ENCODE data around the gene DSCAML1.

DSCAML1 gene

DNA sequence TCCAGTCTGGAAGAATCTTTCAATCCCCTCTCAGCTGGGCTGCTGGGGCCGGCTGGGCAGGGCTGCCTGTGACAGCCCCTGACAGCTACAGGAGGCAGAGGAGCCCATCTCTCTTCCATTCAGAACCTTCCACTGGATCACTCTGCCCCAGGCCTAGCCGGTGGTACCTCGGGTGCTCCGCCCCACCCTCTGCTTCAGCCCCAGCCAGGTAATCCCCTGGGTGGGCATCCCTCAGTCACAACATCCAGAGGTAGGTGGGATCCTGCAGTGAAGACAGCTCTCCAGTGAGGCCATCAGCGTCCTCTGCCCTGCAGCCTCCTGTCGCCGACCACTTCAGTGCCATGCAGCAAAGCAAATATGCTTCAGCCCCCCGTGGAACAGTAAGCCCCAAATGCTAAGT lies 223.7 kb downstream of the DSCAML1 start:
- Mint-ChIP-seq H3K4me1 (no peaks in the 10 kb centered on the region), H3K27me3 (no peaks in the 10 kb centered on the region)
- ATAC-seq: no peak

DNA sequence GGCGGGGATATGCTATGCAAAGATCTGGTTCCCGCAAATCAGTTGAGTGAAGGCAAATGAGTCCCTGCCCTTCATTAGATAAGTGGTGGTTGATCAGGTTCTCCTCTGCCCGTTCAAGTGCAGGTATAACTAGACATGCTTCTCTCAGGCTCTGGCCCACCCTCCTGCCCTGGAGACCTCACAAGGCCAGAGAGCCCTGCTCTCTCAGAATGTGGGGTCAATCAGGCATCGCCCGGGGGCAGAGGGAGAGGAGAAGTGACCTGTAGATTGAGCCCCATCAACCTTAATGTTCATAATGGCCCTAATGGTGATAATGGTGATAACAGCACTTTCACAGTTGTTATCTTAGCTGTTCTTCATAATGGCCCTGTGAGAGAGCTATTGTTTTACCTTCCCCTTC lies 224.3 kb downstream of the DSCAML1 start:
- H3K36me3 Mint-ChIP-seq (ENCODE audit: low read depth): no peaks in the 10 kb centered on the region
- no peak overlapping the region for H3K4me3 Mint-ChIP-seq
- DNase-seq (no peak), ATAC-seq (no peak)
- no peak overlapping the region for H3K27ac Mint-ChIP-seq
- no peaks in the 10 kb centered on the region for H3K27me3 Mint-ChIP-seq
- no peaks in the 10 kb centered on the region for H3K9me3 Mint-ChIP-seq
- H3K4me1 Mint-ChIP-seq: no peaks in the 10 kb centered on the region

More for the DNA sequence above, 223.7 kb downstream of the DSCAML1 start:
- no peak for DNase-seq
- H3K36me3 Mint-ChIP-seq (ENCODE audit: low read depth): no peaks in the 10 kb centered on the region
- H3K9me3 Mint-ChIP-seq: no peaks in the 10 kb centered on the region
- no peak overlapping the region for H3K27ac Mint-ChIP-seq
- H3K4me3 Mint-ChIP-seq: no peak overlapping the region

DNA sequence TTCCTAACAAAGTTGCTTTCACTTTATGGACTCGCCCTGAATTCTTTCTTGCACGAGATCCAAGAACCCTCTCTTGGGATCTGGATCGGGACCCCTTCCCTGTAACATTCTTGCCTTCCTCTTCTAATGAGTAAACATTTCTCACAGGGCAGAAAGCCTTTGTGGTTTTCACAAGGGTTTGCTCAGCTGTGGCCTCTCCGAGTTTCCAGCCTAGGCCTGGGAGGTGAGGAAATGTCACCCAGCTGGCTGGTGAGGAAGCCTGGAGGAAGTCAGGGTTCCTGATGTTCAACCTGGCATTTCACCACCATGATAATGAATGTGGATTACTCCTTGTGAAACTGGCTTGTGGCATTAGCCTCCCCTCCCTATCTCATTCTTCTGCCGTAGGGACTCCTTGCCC lies 224.9 kb downstream of the DSCAML1 start:
- no peak overlapping the region for H3K27ac Mint-ChIP-seq
- H3K9me3 Mint-ChIP-seq: no peaks in the 10 kb centered on the region
- no peak for DNase-seq
- H3K4me3 Mint-ChIP-seq: no peak overlapping the region
- no peaks in the 10 kb centered on the region for H3K36me3 Mint-ChIP-seq (ENCODE audit: low read depth)
- H3K4me1 Mint-ChIP-seq: no peaks in the 10 kb centered on the region
- H3K27me3 Mint-ChIP-seq: no peaks in the 10 kb centered on the region
- no peak for ATAC-seq

DNA sequence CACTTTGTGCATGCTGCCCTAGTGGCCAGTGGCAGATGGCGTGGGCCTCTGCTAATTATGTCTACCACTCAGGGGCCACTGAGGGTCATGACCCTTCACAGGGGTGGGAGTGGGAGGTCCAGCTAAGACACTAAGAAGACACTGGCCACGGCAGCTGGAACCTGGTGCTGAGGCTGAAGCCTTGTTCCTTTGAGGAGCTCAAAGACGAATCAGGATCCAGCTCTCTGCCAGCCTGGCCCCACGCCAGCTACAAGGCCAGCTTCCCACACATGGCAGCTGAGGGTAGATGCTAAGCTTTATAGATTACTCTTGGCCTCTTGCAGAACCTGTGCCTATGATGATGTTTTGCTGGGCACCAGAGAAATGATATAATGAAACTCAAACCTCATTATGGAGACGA lies 226.3 kb downstream of the DSCAML1 start:
- H3K27me3 Mint-ChIP-seq: peaks cover 3% of the 10 kb centered on the region
- ATAC-seq (no peak), DNase-seq (no peak)
- no peak overlapping the region for H3K27ac Mint-ChIP-seq
- H3K9me3 Mint-ChIP-seq: no peaks in the 10 kb centered on the region
- H3K4me3 Mint-ChIP-seq: no peak overlapping the region
- H3K36me3 Mint-ChIP-seq (ENCODE audit: low read depth): no peaks in the 10 kb centered on the region
- H3K4me1 Mint-ChIP-seq: no peaks in the 10 kb centered on the region

DNA sequence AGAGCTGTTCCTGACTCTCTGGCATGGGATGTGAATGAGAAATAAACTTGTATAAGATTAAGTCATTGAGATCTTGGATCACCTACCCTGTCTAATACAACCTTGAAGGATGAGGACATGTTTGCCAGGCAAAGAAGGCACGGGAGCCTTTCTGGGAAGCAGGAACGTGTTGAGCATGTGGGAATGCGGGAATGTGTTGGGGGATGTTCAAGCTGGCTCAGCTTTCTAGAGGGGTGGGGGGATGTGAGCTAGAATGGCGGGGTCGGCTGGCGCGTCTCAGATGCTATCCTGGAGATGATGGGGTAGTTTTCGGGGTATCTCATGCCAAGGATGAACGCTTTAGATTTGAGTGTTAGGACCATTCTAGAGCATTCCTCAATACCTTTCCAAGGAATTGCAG lies 227.1 kb downstream of the DSCAML1 start:
- Mint-ChIP-seq H3K36me3 (ENCODE audit: low read depth) (no peaks in the 10 kb centered on the region), H3K27me3 (peaks cover 3% of the 10 kb centered on the region), H3K4me3 (no peak overlapping the region), H3K9me3 (no peaks in the 10 kb centered on the region), H3K4me1 (no peaks in the 10 kb centered on the region), H3K27ac (no peak overlapping the region)
- DNase-seq (no peak), ATAC-seq (no peak)

DNA sequence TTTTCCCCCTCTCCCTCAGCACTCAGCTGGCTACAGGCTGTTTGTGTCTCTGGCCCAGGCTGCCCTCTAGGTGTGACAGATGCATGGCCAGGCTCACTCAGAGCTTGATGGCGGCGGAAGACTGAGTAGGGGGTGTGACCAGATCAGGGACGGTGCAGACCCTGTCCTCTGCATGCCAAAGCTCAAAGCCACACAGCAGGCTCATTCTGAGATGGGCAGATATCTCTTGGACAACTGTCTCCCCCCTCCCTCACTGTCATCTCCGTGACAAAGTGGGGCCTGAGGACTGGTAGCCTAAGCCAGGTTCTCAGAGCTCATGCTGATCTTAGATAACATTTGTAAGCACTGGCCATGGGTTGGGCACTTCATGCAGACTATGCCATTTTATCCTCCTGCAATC lies 231.3 kb downstream of the DSCAML1 start:
- no peaks in the 10 kb centered on the region for H3K9me3 Mint-ChIP-seq
- H3K27ac Mint-ChIP-seq: no peak overlapping the region
- DNase-seq: no peak
- H3K27me3 Mint-ChIP-seq: peaks cover 3% of the 10 kb centered on the region
- ATAC-seq: no peak
- no peak overlapping the region for H3K4me3 Mint-ChIP-seq
- no peaks in the 10 kb centered on the region for H3K4me1 Mint-ChIP-seq
- H3K36me3 Mint-ChIP-seq (ENCODE audit: low read depth): no peaks in the 10 kb centered on the region

DNA sequence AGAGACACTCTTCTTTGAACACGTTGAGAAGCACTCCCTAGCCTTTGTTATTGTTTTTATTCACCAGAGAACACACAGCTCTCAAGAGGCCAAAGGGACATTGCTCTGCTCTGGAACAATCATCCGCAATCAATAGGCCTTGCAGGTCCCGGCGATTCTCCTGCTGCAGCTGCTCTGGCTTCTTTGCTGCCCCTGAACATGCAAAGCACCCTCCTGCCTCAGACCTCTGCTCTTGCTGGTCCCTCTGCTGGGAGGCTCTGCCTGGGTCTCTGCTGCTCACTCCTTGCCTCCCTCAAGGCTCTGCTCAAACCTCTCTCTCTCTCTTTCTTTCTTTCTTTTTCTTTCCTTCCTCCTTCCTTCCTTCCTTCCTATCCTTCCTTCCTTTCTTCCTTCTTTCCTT lies 232.7 kb downstream of the DSCAML1 start:
- H3K4me3 Mint-ChIP-seq: no peak overlapping the region
- H3K36me3 Mint-ChIP-seq (ENCODE audit: low read depth): no peaks in the 10 kb centered on the region
- H3K9me3 Mint-ChIP-seq: no peaks in the 10 kb centered on the region
- ATAC-seq (no peak), DNase-seq (no peak)
- H3K27ac Mint-ChIP-seq: no peak overlapping the region
- no peaks in the 10 kb centered on the region for H3K4me1 Mint-ChIP-seq
- H3K27me3 Mint-ChIP-seq: peaks cover 3% of the 10 kb centered on the region

DNA sequence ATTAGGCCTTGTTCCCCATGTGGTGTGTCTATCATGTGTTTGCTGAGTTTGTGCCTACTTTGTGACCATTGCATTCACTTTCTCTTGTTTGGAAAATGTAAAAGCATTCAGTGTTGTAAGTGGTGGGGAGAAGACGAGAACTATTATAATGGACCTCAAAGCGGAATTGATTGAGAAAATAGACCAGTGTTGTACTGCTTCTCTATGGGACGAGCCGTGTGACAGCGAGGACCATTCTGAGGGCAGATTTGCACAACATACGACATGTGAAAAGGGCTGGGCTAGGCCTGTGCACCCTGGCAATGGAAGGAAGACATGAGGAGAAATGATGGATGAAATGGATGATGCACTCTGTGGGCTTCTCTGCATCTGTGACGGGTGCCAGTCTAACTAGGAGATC lies 233.5 kb downstream of the DSCAML1 start:
- Mint-ChIP-seq H3K4me3 (no peak overlapping the region), H3K9me3 (no peaks in the 10 kb centered on the region), H3K27me3 (peaks cover 3% of the 10 kb centered on the region), H3K27ac (no peak overlapping the region), H3K36me3 (ENCODE audit: low read depth) (no peaks in the 10 kb centered on the region), H3K4me1 (no peaks in the 10 kb centered on the region)
- ATAC-seq (no peak), DNase-seq (no peak)

DNA sequence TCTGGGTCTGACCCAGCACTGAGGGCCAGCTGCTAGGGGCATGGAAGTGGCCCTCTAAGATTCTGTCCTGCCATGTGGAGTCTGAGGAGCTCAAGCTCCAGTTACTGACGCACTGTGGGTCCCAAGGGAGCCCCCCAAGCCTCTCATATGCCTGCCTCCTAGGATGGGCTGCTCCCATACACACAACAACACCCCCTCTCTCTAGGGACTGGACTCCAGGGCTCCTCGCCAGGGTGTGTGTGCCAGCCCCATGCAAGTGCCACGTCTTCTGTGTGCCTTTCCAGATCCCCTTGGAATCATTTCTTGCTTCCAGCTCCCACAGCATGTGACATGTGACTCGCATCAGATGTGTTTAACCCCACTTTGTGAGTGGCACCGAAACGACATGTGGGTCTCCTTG lies 234.9 kb downstream of the DSCAML1 start:
- no peak for ATAC-seq
- no peaks in the 10 kb centered on the region for H3K9me3 Mint-ChIP-seq
- H3K4me1 Mint-ChIP-seq: no peaks in the 10 kb centered on the region
- no peaks in the 10 kb centered on the region for H3K36me3 Mint-ChIP-seq (ENCODE audit: low read depth)
- DNase-seq: no peak
- H3K27me3 Mint-ChIP-seq: peaks cover 3% of the 10 kb centered on the region
- no peak overlapping the region for H3K27ac Mint-ChIP-seq
- no peak overlapping the region for H3K4me3 Mint-ChIP-seq

DNA sequence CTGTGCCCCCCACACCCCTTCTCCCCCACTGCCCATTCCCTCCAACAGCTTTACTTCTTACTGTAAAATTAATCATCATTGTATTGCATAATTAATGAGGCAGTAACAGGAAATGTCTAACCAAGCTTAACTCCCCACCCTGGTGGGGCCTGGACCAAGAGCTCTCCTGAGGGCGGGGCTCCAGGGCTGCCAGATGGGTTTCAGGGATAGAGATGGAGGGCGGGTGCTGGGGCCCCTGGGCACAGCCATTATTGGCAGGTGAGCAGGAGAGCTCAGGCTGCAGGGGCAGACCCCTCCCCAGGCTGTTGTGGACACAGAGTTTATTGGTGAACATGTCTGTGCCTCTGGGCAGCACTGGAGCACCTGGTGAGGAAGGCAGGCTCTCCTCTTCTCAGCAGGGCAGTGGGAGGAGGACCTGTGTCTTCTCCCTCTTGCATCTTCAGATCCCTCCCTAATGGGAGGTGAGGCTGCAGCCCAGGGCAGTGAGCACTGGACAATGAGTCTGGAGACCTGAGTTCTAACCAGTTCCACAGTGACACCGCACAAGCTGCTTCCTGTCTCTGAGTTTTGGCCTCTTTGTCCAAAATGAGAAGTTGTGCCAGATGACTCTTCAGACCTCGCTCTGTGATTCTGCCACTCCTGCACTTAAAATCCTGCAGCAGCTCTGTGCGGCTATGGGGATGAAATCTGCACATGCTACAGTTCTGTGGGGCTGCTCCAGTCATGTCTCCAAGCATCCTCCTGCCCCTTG lies 236.1 kb downstream of the DSCAML1 start:
- Mint-ChIP-seq H3K36me3 (ENCODE audit: low read depth) (no peaks in the 10 kb centered on the region), H3K4me1 (no peaks in the 10 kb centered on the region), H3K27me3 (no peaks in the 10 kb centered on the region), H3K27ac (no peak overlapping the region), H3K9me3 (no peaks in the 10 kb centered on the region), H3K4me3 (no peak overlapping the region)
- ATAC-seq (peak; percentile 26), DNase-seq (no peak)

DNA sequence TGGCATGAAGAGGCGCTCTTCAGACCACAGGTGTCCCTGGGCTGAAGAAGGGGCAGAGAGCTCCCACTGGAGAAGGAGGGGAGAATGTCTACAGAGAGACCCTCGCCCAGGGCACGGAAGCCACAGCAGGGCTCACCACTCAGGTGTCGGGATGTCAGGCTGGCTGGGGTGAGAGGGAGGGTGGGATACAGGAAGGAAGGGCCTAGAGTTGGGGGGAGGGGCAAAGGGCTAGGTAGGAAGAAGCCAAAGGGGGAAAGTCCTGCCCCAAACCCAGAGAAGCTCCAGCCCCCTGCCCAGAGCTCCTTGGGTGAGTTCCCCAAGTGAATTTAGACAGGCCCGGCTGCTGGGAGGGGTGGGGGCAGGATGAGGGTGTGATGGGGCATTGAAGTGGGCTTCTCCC lies 237.3 kb downstream of the DSCAML1 start:
- DNase-seq (no peak), ATAC-seq (no peak)
- H3K4me3 Mint-ChIP-seq: no peak overlapping the region
- H3K9me3 Mint-ChIP-seq: no peaks in the 10 kb centered on the region
- H3K36me3 Mint-ChIP-seq (ENCODE audit: low read depth): no peaks in the 10 kb centered on the region
- H3K27me3 Mint-ChIP-seq: peaks cover 2% of the 10 kb centered on the region
- no peaks in the 10 kb centered on the region for H3K4me1 Mint-ChIP-seq
- H3K27ac Mint-ChIP-seq: no peak overlapping the region

DNA sequence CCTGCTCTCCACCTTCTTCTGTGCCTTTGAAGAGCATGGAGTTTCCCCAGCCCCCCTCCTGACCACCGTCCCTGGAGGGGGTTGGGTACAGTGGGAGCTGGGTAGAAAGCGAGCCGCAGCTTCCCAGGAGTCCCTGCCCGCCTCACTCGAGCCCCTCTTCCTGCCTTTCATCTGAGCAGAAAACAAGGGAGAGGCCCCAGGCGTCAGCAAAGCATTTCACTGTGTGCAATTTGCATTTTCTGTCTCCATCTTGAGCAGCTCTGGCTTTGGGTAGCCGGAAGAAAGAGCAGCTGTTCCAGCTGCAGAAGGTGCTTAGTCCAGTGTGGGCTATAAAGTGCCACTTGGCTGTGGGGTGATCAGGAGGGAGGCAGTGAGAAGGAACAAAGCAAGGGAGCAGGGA lies 239.7 kb downstream of the DSCAML1 start:
- Mint-ChIP-seq H3K27me3 (peaks cover 2% of the 10 kb centered on the region), H3K27ac (no peak overlapping the region), H3K36me3 (ENCODE audit: low read depth) (no peaks in the 10 kb centered on the region), H3K4me1 (no peaks in the 10 kb centered on the region), H3K4me3 (no peak overlapping the region), H3K9me3 (no peaks in the 10 kb centered on the region)
- DNase-seq: no peak
- no peak for ATAC-seq

DNA sequence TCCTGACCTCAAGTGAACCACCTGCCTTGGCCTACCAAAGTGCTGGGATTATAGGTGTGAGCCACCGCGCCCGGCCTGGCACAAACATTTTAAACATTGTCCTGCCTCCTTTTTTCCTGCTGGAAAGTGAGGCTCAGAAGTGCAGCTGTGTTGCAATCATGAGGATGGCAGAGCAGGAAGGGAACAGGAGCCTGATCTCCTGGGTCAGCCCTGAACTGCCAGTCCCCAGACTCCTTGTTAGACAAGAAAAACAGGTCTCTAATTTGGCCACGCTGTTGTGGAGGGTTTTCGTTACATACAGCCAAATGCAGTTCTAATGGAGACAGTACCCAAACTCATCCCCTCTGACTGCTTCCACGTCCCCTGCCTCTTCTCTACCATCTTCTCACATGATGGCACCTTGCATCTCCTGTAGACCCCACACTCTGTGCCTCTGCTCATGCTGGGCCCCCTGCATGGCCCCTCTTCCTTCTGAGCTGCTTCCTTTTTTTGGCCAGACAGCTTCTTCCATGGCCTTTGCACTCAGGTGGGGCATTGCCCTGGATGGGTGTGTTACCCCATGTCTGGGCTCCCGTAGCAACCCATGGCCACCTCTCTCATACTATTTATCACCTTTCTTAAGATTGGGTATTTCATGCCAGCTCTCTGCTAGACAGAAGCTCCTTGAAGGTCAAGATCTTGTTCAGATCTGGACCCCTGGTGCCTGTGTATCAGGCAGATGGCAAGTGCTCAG lies 242.2 kb downstream of the DSCAML1 start:
- no peak for ATAC-seq
- H3K4me1 Mint-ChIP-seq: no peaks in the 10 kb centered on the region
- no peaks in the 10 kb centered on the region for H3K9me3 Mint-ChIP-seq

DNA sequence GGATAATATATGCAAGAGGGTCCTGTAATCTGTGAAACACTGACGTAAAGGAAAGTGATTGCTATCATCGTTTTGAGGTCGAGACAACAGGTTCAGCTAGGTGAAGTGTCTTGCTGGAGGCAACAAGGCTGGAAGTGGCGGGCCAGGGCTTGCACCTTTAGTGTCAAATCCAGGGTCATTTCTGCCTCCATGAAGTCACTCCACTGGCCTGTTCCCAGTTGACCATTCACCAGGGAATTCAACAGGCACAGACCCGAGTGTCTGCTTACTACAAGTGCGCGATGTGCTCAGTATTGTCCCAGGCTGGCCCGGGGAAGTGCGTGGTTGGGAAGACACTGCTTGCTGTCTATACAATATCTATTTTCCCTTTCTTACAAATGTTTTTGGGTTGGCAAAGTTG lies 244.4 kb downstream of the DSCAML1 start:
- Mint-ChIP-seq H3K27me3 (peaks cover 2% of the 10 kb centered on the region), H3K4me3 (no peak overlapping the region), H3K27ac (no peak overlapping the region), H3K36me3 (ENCODE audit: low read depth) (no peaks in the 10 kb centered on the region), H3K9me3 (no peaks in the 10 kb centered on the region), H3K4me1 (no peaks in the 10 kb centered on the region)
- DNase-seq: no peak
- ATAC-seq: no peak

More for the DNA sequence above, 242.2 kb downstream of the DSCAML1 start:
- DNase-seq: no peak
- no peaks in the 10 kb centered on the region for H3K36me3 Mint-ChIP-seq (ENCODE audit: low read depth)
- no peak overlapping the region for H3K27ac Mint-ChIP-seq
- no peak overlapping the region for H3K4me3 Mint-ChIP-seq
- peaks cover 2% of the 10 kb centered on the region for H3K27me3 Mint-ChIP-seq

DNA sequence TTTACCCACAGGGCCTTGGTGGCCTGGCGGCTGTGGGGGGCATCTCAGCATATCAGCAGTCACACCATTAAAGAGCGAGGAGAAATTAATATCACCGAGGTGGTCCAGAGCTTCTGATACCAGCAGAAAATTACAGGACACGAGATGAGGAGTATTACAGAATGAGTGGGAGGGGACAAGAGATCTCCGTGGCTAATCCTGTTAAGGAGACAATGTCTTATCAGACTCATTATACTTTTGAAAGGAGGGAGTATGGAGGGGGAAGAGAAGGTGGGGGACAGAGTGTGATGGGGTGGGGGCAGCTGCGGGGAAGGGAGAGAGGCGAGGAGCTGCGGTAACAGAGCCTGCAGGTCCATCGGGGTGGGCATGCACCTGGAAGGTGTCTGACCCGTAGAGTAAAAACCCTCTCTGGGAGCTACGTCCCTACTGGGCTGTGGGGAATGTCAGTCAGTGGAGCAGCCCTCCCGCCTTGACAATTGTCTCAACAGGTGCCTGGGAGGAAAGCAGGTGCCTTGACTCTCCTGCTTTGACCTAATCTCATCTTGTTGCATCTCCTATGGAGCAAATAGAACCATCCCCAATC lies 245.2 kb downstream of the DSCAML1 start:
- Mint-ChIP-seq H3K4me1 (no peaks in the 10 kb centered on the region), H3K36me3 (ENCODE audit: low read depth) (no peaks in the 10 kb centered on the region), H3K9me3 (no peaks in the 10 kb centered on the region), H3K27ac (no peak overlapping the region), H3K27me3 (peaks cover 2% of the 10 kb centered on the region), H3K4me3 (no peak overlapping the region)
- DNase-seq (no peak), ATAC-seq (no peak)
